Liver (tissue), 9 donors: Measurements from ENCODE around the gene TMEM14A. TPM values are rescaled to one million over a fixed set of nuclear protein-coding genes. Genes with fewer than 3 reads are reported as not detected.

Experiments
- DNase-seq: peaks from one replicate; pipeline ENCODE4 v3.0.0-alpha.2; 2017; ENCODE audit warnings: low spot score
- H3K27ac ChIP-seq, 2 donors: one replicate each; pipeline ENCODE4 v1.7.0; 2013; ENCODE audit warnings: inconsistent platforms in 2 of 2, low read length in 2 of 2, control low read depth in 1 of 2, low read depth in 1 of 2, mild to moderate bottlenecking in 1 of 2
- H3K27me3 ChIP-seq, 4 donors: one replicate each; pipeline versions ENCODE4 v1.6.1 to v1.7.0; 2013; ENCODE audit warnings: low read length in 3 of 4, inconsistent platforms in 1 of 4, mild to moderate bottlenecking in 1 of 4, moderate library complexity in 1 of 4; ENCODE audit not compliant: control insufficient read depth in 4 of 4, insufficient read depth in 4 of 4
- H3K36me3 ChIP-seq, 4 donors: one replicate each; pipeline versions ENCODE4 v1.6.1 to v1.7.0; 2013; ENCODE audit warnings: low read length in 3 of 4, mild to moderate bottlenecking in 3 of 4, low read depth in 1 of 4, moderate library complexity in 1 of 4; ENCODE audit not compliant: control insufficient read depth in 4 of 4, insufficient read depth in 3 of 4
- H3K4me1 ChIP-seq, 4 donors: one replicate each; pipeline versions ENCODE4 v1.6.1 to v1.7.0; 2013; ENCODE audit warnings: low read length in 3 of 4, mild to moderate bottlenecking in 3 of 4, moderate library complexity in 1 of 4; ENCODE audit not compliant: control insufficient read depth in 4 of 4, insufficient read depth in 4 of 4
- H3K4me3 ChIP-seq, 3 donors: one replicate each; pipeline versions ENCODE4 v1.6.1 to v1.7.0; 2013; ENCODE audit warnings: low read length in 3 of 3, control low read depth in 1 of 3, low read depth in 1 of 3, mild to moderate bottlenecking in 1 of 3
- H3K9ac ChIP-seq, 2 donors: one replicate each; pipeline ENCODE4 v1.7.0; 2013; ENCODE audit warnings: low read length in 2 of 2, mild to moderate bottlenecking in 2 of 2, moderate library complexity in 2 of 2, control low read depth in 1 of 2, low read depth in 1 of 2
- H3K9me3 ChIP-seq, 4 donors: one replicate each; pipeline versions ENCODE4 v1.6.1 to v1.7.0; 2013; ENCODE audit warnings: low read length in 3 of 4; ENCODE audit not compliant: control insufficient read depth in 4 of 4
- EGR1 ChIP-seq, 2 donors: IDR thresholded peaks; 2 replicates each; pipeline ENCODE4 v1.6.1; 2016 to 2018; ENCODE audit warnings: antibody characterized with exemption in 2 of 2, low read depth in 2 of 2
- FOXA1 ChIP-seq: IDR thresholded peaks from 2 replicates; pipeline ENCODE4 v1.6.1; 2016; ENCODE audit warnings: antibody characterized with exemption
- FOXA2 ChIP-seq: IDR thresholded peaks from 2 replicates; pipeline ENCODE4 v1.6.1; 2016; ENCODE audit warnings: antibody characterized with exemption
- GABPA ChIP-seq, 2 donors: IDR thresholded peaks in 1 of 2; conservative IDR thresholded peaks in 1 of 2; 2 replicates each; pipeline ENCODE4 v1.6.1; 2016; ENCODE audit warnings: antibody characterized with exemption in 2 of 2, mild to moderate bottlenecking in 1 of 2, moderate library complexity in 1 of 2
- HNF4A ChIP-seq, 2 donors: conservative IDR thresholded peaks; 2 replicates each; pipeline ENCODE4 v1.6.1; 2016; ENCODE audit warnings: antibody characterized with exemption in 2 of 2, mild to moderate bottlenecking in 2 of 2
- HNF4G ChIP-seq: IDR thresholded peaks from 2 replicates; pipeline ENCODE4 v1.6.1; 2016; ENCODE audit warnings: antibody characterized with exemption
- JUND ChIP-seq, 2 donors: IDR thresholded peaks; 2 replicates each; pipeline ENCODE4 v1.6.1; 2016; ENCODE audit warnings: antibody characterized with exemption in 2 of 2
- NR2F2 ChIP-seq: IDR thresholded peaks from 2 replicates; pipeline ENCODE4 v1.6.1; 2016; ENCODE audit warnings: antibody characterized with exemption
- RAD21 ChIP-seq, 2 donors: IDR thresholded peaks; 2 replicates each; pipeline ENCODE4 v1.6.1; 2016; ENCODE audit warnings: antibody characterized with exemption in 2 of 2, mild to moderate bottlenecking in 2 of 2
- RXRA ChIP-seq, 2 donors: IDR thresholded peaks; 2 replicates each; pipeline ENCODE4 v1.6.1; 2017 to 2018; ENCODE audit warnings: antibody characterized with exemption in 2 of 2, mild to moderate bottlenecking in 1 of 2
- SP1 ChIP-seq: IDR thresholded peaks from 2 replicates; pipeline ENCODE4 v1.6.1; 2018; ENCODE audit warnings: antibody characterized with exemption, mild to moderate bottlenecking
- TAF1 ChIP-seq: conservative IDR thresholded peaks from 2 replicates; pipeline ENCODE4 v1.6.1; 2016; ENCODE audit warnings: antibody characterized with exemption, mild to moderate bottlenecking
- YY1 ChIP-seq: IDR thresholded peaks from 2 replicates; pipeline ENCODE4 v1.6.1; 2016; ENCODE audit warnings: antibody characterized with exemption, mild to moderate bottlenecking
- WGBS: extraction: QIAGEN DNeasy Blood & Tissue Kit; methylation state at CpG from one replicate; pipeline ENCODE4 v1.1.7; 2013; 5-methylcytosine and 5-hydroxymethylcytosine counted together
- polyA plus RNA-seq, 2 donors: library from polyadenylated mRNA; stranded (reverse) in 1 of 2; unstranded in 1 of 2; fragments of 200-250 nt in 1 of 2; fragments of >200 nt in 1 of 2; fragmentation: Nextera tagmentation in 1 of 2; extraction: Ambion mirVana in 1 of 2; gene quantifications; one replicate each; pipeline versions ENCODE4 v1.2.1 to v1.2.3, GENCODE V29; 2013 to 2015
- total RNA-seq, 2 donors: library from RNA; depleted of rRNA; stranded (reverse); fragments of >200 nt; gene quantifications; one replicate each; pipeline ENCODE4 v1.2.3, GENCODE V29; 2014
- TF ChIP-seq, protein P1 (sequence below): IDR thresholded peaks from 2 replicates; pipeline ENCODE4 v1.6.1; 2016; ENCODE audit warnings: antibody characterized with exemption
- TF ChIP-seq, protein P2 (sequence below): IDR thresholded peaks from 2 replicates; pipeline ENCODE4 v1.6.1; 2016; ENCODE audit warnings: antibody characterized with exemption
- TF ChIP-seq, protein P3 (sequence below): IDR thresholded peaks from 2 replicates; pipeline ENCODE4 v1.6.1; 2016; ENCODE audit warnings: antibody characterized with exemption, mild to moderate bottlenecking
- TF ChIP-seq, protein P4 (sequence below): IDR thresholded peaks from 2 replicates; pipeline ENCODE4 v1.6.1; 2016; ENCODE audit warnings: antibody characterized with exemption
- TF ChIP-seq, protein P5 (sequence below): fragments of 150-350 bp; IDR thresholded peaks from 2 replicates; pipeline ENCODE4 v1.5.1; 2017; ENCODE audit warnings: improper control_type of control experiment, low read depth, low read length; ENCODE audit not compliant: missing input control
- donor health status: healthy.
- donor health status: healthy.
- donor health status: healthy.
- donor health status: healthy.
- donor health status: healthy.

The TMEM14A gene
- total and polyA plus RNA-seq, 4 donors = 15.6 to 63.6 (median 22.9) TPM

DNA sequence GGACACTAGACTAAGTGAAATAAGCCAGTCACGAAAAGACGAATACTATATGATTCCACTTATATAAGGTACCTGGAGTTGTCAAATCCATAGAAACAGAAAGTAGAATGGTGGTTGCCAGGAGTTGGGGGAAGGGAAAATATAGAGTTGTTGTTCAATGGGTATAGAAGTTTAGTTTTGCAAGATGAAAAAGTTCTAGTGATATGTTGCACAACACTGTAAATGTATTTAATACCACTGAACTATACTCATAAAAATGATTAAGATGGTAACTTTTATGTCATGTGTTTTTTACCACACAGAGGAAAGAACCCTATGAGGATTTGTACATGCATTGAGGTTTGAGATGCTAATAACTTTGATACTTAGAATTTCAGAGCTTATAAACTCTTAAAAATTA is 48.1 kb upstream of the TMEM14A start:
- no peak for DNase-seq
- WGBS = 95% methylated on average over 2 of the region's 2 CpGs
- TF ChIP-seq, protein P1, sequence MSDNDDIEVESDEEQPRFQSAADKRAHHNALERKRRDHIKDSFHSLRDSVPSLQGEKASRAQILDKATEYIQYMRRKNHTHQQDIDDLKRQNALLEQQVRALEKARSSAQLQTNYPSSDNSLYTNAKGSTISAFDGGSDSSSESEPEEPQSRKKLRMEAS = no peak
- TF ChIP-seq YY1 = no peak
- TF ChIP-seq, protein P2, sequence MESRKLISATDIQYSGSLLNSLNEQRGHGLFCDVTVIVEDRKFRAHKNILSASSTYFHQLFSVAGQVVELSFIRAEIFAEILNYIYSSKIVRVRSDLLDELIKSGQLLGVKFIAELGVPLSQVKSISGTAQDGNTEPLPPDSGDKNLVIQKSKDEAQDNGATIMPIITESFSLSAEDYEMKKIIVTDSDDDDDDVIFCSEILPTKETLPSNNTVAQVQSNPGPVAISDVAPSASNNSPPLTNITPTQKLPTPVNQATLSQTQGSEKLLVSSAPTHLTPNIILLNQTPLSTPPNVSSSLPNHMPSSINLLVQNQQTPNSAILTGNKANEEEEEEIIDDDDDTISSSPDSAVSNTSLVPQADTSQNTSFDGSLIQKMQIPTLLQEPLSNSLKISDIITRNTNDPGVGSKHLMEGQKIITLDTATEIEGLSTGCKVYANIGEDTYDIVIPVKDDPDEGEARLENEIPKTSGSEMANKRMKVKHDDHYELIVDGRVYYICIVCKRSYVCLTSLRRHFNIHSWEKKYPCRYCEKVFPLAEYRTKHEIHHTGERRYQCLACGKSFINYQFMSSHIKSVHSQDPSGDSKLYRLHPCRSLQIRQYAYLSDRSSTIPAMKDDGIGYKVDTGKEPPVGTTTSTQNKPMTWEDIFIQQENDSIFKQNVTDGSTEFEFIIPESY = no peak

DNA sequence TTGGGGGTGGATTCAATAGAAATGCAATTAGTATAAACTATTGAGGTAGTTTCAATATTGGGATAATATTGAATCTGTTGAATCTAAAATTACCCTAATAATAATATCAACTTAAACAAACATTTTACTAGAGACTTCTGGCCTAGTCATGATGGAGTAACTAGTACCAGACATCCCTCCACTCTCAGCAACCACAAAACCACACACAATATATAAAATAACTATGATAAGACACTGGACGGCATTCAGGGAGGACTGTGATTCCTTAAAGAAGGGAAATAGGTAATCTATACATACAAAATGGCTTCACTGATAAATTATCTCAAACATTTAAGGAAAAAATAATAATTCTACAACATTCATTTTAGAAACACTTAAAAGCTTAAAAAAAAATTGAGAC is 38.9 kb upstream of the TMEM14A start:
- Histone ChIP-seq H3K9me3 (no peaks in the 10 kb centered on the region), H3K4me3 (no peak overlapping the region), H3K9ac (no peak overlapping the region), H3K27ac (no peak overlapping the region), H3K27me3 (no peaks in the 10 kb centered on the region), H3K36me3 (no peaks in the 10 kb centered on the region), H3K4me1 (no peaks in the 10 kb centered on the region)
- 96% methylated on average over 1 of the region's 1 CpG for WGBS
- TF ChIP-seq JUND (IDR thresholded peaks at IDR 0.05) = no peak
- no peak for TF ChIP-seq YY1
- TF ChIP-seq HNF4G = no peak
- no peak for TF ChIP-seq SP1
- no peak for TF ChIP-seq NR2F2
- TF ChIP-seq, protein P3, sequence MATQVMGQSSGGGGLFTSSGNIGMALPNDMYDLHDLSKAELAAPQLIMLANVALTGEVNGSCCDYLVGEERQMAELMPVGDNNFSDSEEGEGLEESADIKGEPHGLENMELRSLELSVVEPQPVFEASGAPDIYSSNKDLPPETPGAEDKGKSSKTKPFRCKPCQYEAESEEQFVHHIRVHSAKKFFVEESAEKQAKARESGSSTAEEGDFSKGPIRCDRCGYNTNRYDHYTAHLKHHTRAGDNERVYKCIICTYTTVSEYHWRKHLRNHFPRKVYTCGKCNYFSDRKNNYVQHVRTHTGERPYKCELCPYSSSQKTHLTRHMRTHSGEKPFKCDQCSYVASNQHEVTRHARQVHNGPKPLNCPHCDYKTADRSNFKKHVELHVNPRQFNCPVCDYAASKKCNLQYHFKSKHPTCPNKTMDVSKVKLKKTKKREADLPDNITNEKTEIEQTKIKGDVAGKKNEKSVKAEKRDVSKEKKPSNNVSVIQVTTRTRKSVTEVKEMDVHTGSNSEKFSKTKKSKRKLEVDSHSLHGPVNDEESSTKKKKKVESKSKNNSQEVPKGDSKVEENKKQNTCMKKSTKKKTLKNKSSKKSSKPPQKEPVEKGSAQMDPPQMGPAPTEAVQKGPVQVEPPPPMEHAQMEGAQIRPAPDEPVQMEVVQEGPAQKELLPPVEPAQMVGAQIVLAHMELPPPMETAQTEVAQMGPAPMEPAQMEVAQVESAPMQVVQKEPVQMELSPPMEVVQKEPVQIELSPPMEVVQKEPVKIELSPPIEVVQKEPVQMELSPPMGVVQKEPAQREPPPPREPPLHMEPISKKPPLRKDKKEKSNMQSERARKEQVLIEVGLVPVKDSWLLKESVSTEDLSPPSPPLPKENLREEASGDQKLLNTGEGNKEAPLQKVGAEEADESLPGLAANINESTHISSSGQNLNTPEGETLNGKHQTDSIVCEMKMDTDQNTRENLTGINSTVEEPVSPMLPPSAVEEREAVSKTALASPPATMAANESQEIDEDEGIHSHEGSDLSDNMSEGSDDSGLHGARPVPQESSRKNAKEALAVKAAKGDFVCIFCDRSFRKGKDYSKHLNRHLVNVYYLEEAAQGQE = no peak
- TF ChIP-seq, protein P2 = no peak
- no peak for TF ChIP-seq EGR1 (IDR thresholded peaks at IDR 0.05; ENCODE audit: low read depth in 2 of 2)
- no peak for TF ChIP-seq GABPA (IDR thresholded peaks at IDR 0.05 in 1 of 2, conservative IDR thresholded peaks at IDR 0.05 in 1 of 2)
- TF ChIP-seq, protein P4, sequence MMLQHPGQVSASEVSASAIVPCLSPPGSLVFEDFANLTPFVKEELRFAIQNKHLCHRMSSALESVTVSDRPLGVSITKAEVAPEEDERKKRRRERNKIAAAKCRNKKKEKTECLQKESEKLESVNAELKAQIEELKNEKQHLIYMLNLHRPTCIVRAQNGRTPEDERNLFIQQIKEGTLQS = no peak
- TF ChIP-seq RAD21 (IDR thresholded peaks at IDR 0.05) = no peak
- no peak for TF ChIP-seq RXRA (IDR thresholded peaks at IDR 0.05)
- TF ChIP-seq, protein P5, sequence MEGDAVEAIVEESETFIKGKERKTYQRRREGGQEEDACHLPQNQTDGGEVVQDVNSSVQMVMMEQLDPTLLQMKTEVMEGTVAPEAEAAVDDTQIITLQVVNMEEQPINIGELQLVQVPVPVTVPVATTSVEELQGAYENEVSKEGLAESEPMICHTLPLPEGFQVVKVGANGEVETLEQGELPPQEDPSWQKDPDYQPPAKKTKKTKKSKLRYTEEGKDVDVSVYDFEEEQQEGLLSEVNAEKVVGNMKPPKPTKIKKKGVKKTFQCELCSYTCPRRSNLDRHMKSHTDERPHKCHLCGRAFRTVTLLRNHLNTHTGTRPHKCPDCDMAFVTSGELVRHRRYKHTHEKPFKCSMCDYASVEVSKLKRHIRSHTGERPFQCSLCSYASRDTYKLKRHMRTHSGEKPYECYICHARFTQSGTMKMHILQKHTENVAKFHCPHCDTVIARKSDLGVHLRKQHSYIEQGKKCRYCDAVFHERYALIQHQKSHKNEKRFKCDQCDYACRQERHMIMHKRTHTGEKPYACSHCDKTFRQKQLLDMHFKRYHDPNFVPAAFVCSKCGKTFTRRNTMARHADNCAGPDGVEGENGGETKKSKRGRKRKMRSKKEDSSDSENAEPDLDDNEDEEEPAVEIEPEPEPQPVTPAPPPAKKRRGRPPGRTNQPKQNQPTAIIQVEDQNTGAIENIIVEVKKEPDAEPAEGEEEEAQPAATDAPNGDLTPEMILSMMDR = no peak
- no peak for TF ChIP-seq FOXA2
- TF ChIP-seq TAF1 = no peak
- TF ChIP-seq, protein P1 = no peak
- TF ChIP-seq HNF4A (conservative IDR thresholded peaks at IDR 0.05) = no peak
- no peak for TF ChIP-seq FOXA1
- no peak for DNase-seq

More for the DNA sequence above, 48.1 kb upstream of the TMEM14A start:
- Histone ChIP-seq H3K36me3 (no peaks in the 10 kb centered on the region), H3K27ac (no peak overlapping the region), H3K4me1 (no peaks in the 10 kb centered on the region), H3K27me3 (no peaks in the 10 kb centered on the region), H3K9me3 (no peaks in the 10 kb centered on the region), H3K9ac (no peak overlapping the region), H3K4me3 (no peak overlapping the region)
